ENCODE data around the gene SCYGR3. TPM values are rescaled to one million over a fixed set of nuclear protein-coding genes. Genes with fewer than 3 reads are reported as not detected.

The SCYGR3 gene
- total RNA-seq, 3 donors from 2014 or later (not counting 1 experiment from before 2014, with no cell fraction given), result not detected

DNA sequence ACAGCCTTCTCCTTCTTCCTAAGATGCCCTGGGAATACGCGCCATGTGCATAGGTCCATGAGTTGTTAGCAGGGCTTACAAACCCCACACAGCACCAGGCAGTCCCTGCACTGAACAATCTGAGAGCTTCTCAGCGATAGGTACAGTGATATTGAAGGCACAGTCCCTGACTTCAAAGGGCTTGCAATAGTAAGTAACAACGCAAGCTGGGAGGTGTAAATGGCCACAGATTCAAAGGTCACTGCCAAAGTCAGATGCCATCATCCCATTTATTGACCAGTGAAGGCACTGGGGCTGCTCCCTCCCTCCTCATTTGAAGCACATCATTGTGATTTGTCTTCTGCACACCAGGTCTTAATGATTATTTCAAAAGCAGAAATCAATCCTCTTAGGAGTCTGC lies 541 bp upstream of the SCYGR3 start:
- no peak overlapping the region for H3K27ac ChIP-seq (ENCODE audit: low read length)
- no peaks in the 10 kb centered on the region for H3K4me1 Mint-ChIP-seq
- no peak overlapping the region for H3K27ac Mint-ChIP-seq
- WGBS (ENCODE audit: insufficient coverage), result 90% methylated on average over 4 of the region's 4 CpGs
- H3K9me3 Mint-ChIP-seq, result no peaks in the 10 kb centered on the region
- H3K36me3 Mint-ChIP-seq, result no peaks in the 10 kb centered on the region
- TF ChIP-seq, protein P1, sequence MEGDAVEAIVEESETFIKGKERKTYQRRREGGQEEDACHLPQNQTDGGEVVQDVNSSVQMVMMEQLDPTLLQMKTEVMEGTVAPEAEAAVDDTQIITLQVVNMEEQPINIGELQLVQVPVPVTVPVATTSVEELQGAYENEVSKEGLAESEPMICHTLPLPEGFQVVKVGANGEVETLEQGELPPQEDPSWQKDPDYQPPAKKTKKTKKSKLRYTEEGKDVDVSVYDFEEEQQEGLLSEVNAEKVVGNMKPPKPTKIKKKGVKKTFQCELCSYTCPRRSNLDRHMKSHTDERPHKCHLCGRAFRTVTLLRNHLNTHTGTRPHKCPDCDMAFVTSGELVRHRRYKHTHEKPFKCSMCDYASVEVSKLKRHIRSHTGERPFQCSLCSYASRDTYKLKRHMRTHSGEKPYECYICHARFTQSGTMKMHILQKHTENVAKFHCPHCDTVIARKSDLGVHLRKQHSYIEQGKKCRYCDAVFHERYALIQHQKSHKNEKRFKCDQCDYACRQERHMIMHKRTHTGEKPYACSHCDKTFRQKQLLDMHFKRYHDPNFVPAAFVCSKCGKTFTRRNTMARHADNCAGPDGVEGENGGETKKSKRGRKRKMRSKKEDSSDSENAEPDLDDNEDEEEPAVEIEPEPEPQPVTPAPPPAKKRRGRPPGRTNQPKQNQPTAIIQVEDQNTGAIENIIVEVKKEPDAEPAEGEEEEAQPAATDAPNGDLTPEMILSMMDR (IDR thresholded peaks at IDR 0.05), result no peak
- no peak for DNase-seq
- no peak for ATAC-seq
- H3K4me1 ChIP-seq (ENCODE audit: control insufficient read depth, insufficient read depth, low read length), result no peaks in the 10 kb centered on the region
- intact Hi-C loops (cut with micrococcal nuclease), result no loop called here
- no peaks in the 10 kb centered on the region for H3K36me3 ChIP-seq (ENCODE audit: control insufficient read depth, insufficient read depth, low read length)
- H3K4me3 ChIP-seq (ENCODE audit: low read length), result no peak overlapping the region
- H3K9me3 ChIP-seq (ENCODE audit: control insufficient read depth, insufficient read depth, low read length), result no peaks in the 10 kb centered on the region
- H3K27me3 ChIP-seq (ENCODE audit: control insufficient read depth, insufficient read depth, low read length), result peaks cover 3% of the 10 kb centered on the region
- H3K27me3 Mint-ChIP-seq (ENCODE audit: low read depth in 2 of 2), result peaks cover 6 to 23% of the 10 kb centered on the region in 2 donors
- H3K4me3 Mint-ChIP-seq, result no peak overlapping the region

DNA sequence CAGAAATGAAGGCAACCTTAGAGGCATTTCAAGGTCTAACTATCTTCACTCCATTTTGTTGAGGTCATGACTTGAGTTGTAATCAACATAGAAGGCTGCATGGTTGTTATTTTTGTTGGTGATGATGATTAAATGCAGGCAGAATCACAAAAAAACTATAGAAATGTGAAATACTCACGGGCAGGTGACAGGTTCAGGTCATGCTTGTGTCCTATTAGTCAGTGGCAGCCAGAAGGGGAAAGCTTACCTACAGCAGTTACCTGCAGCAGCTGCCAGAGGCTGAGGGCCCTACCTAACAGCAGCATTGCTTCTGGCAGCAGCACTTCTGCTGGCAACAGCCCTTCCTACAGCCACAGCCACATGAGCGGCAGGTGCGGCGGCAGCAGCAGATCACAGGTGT lies 394 bp downstream of the SCYGR3 start:
- H3K36me3 ChIP-seq (ENCODE audit: control insufficient read depth, insufficient read depth, low read length), result no peaks in the 10 kb centered on the region
- WGBS (ENCODE audit: insufficient coverage), result 94% methylated on average over 4 of the region's 4 CpGs
- peaks cover 6 to 25% of the 10 kb centered on the region in 2 donors for H3K27me3 Mint-ChIP-seq (ENCODE audit: low read depth in 2 of 2)

DNA sequence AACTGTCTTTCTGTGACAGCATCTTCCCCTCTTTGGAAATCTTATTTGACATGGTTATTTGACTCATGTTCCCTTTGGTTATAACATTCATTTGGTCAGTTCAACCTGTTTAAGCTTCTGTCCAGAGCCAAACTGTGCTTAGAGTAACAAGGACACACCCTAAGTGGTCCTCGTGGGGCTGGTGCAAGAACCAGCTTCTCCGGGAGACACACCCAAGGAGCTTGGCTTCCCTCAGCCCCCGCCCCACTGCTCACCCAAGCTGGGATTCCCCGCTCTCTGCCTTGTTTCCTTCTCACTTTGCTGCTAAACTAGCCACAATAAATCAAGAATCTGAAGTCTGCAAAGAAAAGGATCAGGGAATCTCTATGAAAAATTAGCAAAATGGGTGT lies 1.4 kb downstream of the SCYGR3 start:
- Mint-ChIP-seq H3K4me1 (peaks cover 4 to 9% of the 10 kb centered on the region in 2 donors), H3K4me3 (no peak overlapping the region), H3K27ac (no peak overlapping the region), H3K27me3 (ENCODE audit: low read depth in 2 of 2) (peaks cover 6 to 25% of the 10 kb centered on the region in 2 donors), H3K9me3 (no peaks in the 10 kb centered on the region), H3K36me3 (no peaks in the 10 kb centered on the region)
- Histone ChIP-seq H3K4me1 (ENCODE audit: control insufficient read depth, insufficient read depth, low read length) (peaks cover 4% of the 10 kb centered on the region), H3K27ac (ENCODE audit: low read length) (no peak overlapping the region), H3K9me3 (ENCODE audit: control insufficient read depth, insufficient read depth, low read length) (no peaks in the 10 kb centered on the region), H3K4me3 (ENCODE audit: low read length) (no peak overlapping the region), H3K27me3 (ENCODE audit: control insufficient read depth, insufficient read depth, low read length) (peaks cover 3% of the 10 kb centered on the region), H3K36me3 (ENCODE audit: control insufficient read depth, insufficient read depth, low read length) (no peaks in the 10 kb centered on the region)
- intact Hi-C loops (cut with micrococcal nuclease), result no loop called here
- ATAC-seq, result no peak
- WGBS (ENCODE audit: insufficient coverage), result 74% methylated on average over 4 of the region's 4 CpGs
- TF ChIP-seq, protein P1 (IDR thresholded peaks at IDR 0.05), result no peak
- DNase-seq, result no peak

More for the DNA sequence above, 394 bp downstream of the SCYGR3 start:
- H3K36me3 Mint-ChIP-seq, result no peaks in the 10 kb centered on the region
- no peak for DNase-seq
- Histone ChIP-seq H3K4me1 (ENCODE audit: control insufficient read depth, insufficient read depth, low read length) (no peaks in the 10 kb centered on the region), H3K27me3 (ENCODE audit: control insufficient read depth, insufficient read depth, low read length) (peaks cover 3% of the 10 kb centered on the region), H3K27ac (ENCODE audit: low read length) (no peak overlapping the region), H3K4me3 (ENCODE audit: low read length) (no peak overlapping the region), H3K9me3 (ENCODE audit: control insufficient read depth, insufficient read depth, low read length) (no peaks in the 10 kb centered on the region)
- intact Hi-C loops (cut with micrococcal nuclease), result no loop called here
- no peak for ATAC-seq
- no peak overlapping the region for H3K4me3 Mint-ChIP-seq
- TF ChIP-seq, protein P1 (IDR thresholded peaks at IDR 0.05), result no peak
- no peak overlapping the region for H3K27ac Mint-ChIP-seq
- peaks cover 0 to 1% of the 10 kb centered on the region in 2 donors for H3K4me1 Mint-ChIP-seq
- no peaks in the 10 kb centered on the region for H3K9me3 Mint-ChIP-seq

DNA sequence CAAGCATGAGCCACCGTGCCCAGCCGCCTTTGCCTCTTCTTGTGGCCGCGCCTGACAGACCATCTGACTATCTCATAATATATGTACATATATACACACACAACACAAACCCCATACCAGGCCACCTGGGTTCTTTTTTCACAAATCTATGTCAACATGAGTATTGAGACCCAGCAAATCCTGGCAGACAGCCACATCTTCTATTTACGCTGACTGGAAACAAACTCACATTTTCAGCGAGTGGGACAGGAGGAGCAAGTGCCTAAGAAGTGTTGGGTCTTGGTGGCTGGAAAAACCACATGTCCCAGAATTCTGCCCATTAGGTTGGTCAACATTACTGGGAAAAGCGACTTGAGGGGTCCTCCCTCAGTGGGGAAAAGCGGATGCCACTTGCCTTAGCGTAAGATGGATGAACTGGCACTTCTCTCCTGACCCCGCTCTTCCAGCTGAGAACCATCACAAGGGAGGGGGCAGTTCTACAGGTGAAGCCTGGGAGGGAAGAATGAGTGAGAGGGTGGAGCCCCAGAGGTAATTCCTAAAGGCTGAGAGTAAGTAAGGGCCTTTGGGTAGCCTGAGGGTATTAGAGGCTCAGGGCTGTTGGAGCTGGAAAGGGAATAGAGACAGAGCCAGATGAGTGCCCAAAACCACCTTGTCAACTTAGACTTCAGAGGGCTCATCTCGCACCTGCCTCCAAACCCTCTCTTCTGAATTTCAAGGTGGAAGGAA lies 1.9 kb downstream of the SCYGR3 start:
- Histone ChIP-seq H3K4me1 (ENCODE audit: control insufficient read depth, insufficient read depth, low read length) (peaks cover 4% of the 10 kb centered on the region), H3K36me3 (ENCODE audit: control insufficient read depth, insufficient read depth, low read length) (no peaks in the 10 kb centered on the region), H3K4me3 (ENCODE audit: low read length) (no peak overlapping the region), H3K9me3 (ENCODE audit: control insufficient read depth, insufficient read depth, low read length) (no peaks in the 10 kb centered on the region), H3K27ac (ENCODE audit: low read length) (no peak overlapping the region), H3K27me3 (ENCODE audit: control insufficient read depth, insufficient read depth, low read length) (peaks cover 3% of the 10 kb centered on the region)
- Mint-ChIP-seq H3K36me3 (no peaks in the 10 kb centered on the region), H3K27ac (no peak overlapping the region), H3K9me3 (no peaks in the 10 kb centered on the region), H3K4me3 (no peak overlapping the region), H3K4me1 (peaks cover 4 to 12% of the 10 kb centered on the region in 2 donors), H3K27me3 (ENCODE audit: low read depth in 2 of 2) (peaks cover 3 to 25% of the 10 kb centered on the region in 2 donors)
- WGBS (ENCODE audit: insufficient coverage), result 84% methylated on average over 11 of the region's 11 CpGs
- TF ChIP-seq, protein P1 (IDR thresholded peaks at IDR 0.05), result no peak
- ATAC-seq (no peak), DNase-seq (no peak)
- intact Hi-C loops (cut with micrococcal nuclease), result no loop called here
